GM21367 (cell line): ENCODE data around the gene TACO1.

ENCODE experiments used
- ATAC-seq: cut with Tn5 transposase; IDR thresholded peaks from one replicate; pipeline ENCODE4 v1.9.1; 2021; ENCODE audit not compliant: unreplicated experiment

Gene TACO1

DNA sequence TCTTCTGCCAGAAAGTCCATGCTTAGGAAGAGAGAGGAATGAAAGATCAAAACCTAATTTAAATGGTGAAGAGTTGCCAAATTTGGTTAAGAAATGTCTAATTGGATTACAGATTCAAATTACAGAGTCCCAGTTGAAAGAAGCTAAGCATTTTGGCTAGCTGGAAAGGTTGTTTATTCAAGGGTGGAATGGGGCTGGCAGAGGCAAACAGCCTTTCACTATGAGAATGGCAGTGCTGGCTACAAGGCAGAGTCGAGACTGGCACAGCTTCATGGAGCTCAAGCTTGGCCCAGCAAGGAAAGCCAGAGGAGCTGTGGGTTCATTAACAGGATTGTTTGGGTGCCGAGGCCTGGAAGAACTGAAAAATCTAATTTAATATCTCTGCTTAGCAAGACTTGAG is 35.1 kb downstream of the TACO1 start:
- ATAC-seq: no peak

DNA sequence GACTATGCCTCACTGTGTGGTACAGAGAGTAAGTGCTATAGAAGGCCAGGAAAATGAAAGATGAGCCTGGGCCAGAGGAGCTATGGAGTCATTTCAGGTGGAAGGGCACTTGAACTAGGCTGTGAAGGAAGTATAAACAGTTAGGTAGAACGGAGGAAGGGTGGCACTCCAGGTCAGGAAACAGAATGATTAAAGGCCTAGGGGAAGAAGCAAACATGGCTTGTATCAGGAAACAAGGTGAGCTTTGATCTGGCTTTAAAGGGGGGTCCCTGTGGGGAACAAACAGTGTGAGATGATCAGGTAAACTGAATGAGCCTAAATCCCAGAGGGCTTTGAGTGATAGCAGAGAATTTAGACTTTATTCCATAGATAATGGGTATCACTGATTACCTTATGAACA is 38.4 kb downstream of the TACO1 start:
- no peak for ATAC-seq

DNA sequence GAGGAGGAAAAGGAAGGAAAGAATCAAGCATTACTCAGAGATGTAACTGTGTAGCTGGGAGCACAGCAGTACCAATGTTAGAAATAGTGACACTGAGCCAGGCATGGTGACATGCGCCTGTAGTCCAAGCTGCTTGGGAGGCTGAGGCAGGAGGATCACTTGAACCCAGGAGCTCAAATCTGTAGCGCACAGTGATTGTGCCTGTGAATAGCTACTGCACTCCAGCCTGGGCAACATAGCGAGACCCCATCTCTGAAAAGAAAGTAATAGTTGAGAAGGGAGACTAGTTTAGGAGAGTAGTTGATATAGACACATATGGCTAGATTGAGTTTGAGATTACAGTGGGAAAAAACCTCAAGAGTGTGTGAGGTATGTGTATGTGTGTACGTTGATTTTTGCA is 39.3 kb downstream of the TACO1 start:
- no peak for ATAC-seq

DNA sequence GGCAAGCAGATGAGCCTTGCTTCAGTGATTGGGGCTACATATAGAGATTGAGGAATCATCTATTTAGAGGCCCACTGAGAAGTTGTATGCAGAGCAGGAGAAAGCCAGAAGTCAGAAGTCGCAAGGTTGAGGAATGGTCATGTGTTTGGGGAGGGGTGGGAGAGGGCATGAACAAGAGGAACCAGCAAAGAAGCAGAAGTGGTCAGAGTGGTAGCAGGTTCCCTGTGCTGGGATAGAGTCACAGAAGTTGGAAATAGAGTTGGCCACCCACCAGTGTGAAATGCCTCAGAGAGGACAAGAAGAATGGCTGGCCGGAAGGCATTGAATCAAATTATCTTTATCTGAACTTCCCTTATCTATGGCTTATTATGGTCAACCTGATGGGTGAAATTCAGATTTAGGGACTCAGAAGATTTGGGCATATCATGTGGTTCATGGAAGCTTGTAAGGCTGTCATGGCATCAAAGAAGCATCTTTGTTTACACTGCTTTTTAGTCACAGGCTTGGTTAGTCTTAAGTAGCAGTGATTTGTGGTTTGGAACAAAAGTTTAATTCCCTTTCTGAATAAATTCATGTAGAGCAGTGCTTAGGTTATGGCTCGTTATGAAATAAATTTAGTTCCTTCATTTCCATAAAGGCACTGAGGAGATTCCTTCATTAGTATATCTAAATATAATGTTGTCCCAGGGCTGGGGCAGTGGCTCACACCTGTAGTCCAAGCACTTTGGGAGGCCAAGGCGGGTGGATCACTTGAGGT is 41.2 kb downstream of the TACO1 start:
- no peak for ATAC-seq

DNA sequence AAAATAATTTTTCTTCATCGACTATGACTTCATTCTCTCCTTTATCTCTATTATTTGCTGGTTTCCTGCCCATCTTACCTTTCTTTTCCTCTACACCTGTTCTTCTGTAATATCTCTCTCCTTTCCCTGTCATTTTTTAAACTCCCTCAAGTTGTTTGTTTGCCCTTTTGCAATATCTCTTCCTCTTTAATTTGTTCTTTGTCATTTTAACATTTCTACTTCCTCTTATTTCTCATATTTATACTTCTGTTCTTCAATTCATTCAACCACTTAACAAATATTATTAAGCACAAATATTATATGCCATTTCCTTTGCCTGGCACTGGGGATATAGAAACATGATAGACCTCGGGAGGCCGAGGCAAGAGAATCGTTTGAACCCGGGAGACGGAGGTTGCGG is 44.2 kb downstream of the TACO1 start:
- ATAC-seq: no peak

DNA sequence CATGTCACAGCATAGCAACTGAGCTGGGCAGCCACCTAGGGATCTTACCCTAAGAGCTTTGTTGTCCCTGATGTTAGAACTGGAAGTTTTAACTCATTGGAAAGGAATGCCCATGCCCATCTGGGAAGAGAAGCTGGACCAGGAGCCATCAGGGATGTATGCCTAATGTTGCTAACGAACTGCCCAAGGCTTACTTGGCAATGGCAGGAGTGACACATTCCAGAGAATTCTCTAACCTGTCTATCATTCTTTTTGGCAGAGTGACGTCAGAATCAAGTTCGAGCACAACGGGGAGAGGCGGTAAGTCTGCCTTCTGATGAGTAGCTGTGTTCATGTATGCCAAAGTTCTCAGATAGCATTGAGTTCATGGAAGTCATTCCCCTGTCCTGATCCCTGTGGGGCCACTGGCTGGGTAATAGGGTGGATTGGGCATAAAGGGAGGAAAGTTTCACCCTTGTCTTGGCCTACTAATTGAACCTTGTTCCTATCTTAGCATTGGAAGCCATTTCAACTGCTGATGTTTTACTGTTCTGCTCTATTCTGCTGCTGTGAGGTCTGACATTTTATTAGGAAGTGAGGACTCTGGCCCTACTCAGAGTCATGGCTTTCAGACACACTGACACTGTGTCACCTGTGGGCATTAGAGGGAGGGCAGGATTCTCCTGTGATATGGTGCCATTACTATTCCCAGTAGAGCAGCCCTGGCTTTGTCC is 45.2 kb downstream of the TACO1 start:
- no peak for ATAC-seq

DNA sequence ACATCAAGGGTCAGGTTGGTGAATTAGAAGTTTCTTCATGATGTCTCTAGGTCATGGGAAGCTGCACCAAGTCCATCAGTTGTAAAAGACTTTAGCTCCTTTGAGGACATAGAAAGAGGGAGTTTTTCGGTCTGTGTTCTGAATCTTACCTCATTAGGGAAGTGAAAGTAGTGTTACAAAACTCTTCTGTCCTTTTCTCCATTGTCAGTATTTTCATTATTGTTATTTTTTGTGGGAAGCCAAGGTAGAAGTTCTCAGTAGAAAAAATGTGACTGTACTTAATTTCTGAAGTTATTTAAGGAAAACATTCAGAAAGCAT is 45.8 kb downstream of the TACO1 start:
- ATAC-seq: no peak

DNA sequence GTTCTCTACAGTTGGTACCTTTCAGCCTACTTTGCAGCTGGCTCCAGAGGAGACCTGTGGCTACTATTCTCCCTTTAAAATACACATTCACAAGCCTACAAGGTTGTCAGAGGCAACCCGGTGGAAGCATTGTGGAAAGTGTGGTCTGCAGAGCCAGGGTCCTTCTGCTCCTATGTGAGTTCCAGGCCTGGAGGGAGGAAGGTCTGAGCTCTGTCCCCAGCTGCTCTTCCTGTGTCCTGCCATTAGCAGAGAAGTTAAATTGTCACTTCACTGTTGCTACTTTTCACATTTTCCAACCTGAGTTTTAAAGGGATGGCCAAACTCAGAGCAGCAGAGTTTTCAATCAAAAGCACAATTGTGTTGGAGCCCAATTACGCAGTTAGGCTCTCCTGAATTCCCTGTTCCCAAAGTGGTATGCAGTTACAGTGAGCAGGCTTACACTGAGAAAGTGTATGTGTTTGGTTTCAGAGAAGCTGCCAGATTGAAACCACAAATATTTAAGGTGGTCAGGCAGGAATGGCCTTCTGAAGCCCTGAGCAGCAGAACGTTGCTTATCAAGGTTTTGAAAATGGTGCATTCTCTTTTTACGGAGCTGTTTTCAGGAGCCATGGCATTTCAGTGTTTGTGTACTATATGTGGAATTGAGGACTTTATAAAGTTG is 46.5 kb downstream of the TACO1 start:
- no peak for ATAC-seq

DNA sequence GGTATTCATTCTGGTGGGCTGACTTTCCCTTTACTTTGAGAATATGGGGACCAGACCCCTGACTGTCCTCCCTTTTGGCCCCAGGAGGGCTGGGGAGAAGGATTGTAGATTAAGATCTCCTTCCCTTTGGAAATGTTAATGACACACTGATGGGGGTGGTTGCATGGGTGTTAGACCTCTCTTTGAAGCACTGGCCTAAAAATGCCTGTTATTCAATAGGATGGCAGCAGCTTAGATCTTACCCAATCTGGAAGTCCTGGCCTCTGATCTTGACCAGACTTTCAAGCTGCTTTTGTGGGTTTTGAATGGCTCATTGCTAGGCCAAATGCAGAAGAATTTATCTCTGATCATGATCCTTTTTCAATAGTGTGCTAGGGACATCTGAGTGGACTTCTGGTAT is 47.2 kb downstream of the TACO1 start:
- ATAC-seq: no peak

DNA sequence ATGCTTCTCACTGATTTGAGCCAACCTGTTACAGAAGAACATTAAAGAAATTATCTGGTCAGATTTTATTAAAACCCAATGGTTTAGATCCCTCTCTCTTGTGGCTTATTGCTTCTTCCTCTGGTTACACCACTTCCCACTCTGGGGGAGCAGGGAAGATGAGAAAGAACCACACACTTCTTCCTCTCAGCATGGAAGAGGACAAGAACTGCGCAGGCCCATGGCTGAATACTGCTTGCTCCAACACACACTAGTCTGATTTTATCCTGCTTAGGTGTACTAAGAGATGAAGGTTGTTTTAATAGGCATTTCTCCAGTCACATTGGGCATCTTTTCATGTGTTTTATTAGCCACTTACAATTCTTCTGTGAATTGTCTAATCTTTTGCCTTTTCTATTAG is 49.1 kb downstream of the TACO1 start:
- ATAC-seq: no peak

DNA sequence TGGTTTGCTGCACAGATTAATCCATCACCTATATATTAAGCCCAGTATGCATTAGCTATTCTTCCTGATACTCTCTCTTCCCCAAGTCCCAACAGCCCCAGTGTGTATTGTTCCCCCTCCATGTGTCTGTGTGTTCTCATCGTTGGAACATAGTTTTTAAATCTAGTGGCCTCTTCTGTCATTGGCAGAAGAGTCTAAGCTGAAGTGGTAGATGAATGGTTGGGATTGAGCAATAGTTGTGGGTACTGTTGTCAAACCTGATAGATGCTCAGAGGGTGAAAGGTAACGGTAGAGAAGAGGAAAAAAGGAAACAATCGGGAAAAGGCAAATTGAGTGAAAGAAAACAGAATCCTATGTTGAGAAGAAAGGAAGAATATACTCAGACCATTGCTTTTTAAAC is 51.4 kb downstream of the TACO1 start:
- no peak for ATAC-seq

DNA sequence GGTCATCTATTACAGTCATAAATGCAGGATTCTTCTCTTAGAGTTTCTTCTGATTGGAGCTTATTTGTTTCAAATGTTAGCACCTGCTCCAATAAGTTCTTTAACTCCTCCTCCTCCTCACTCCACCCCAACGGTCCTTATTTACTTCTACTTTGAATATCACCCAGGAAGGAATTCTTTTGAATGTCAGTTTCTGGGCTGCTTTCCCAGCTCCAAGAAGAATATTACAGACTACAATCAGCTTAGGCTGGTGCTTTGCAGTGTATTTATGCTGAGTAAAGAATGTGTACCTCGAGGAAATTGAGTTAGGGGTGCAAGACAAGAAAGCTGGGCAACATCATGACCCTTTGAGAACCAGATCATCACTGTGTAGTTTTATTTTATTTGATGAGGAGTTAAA is 52.4 kb downstream of the TACO1 start:
- no peak for ATAC-seq

DNA sequence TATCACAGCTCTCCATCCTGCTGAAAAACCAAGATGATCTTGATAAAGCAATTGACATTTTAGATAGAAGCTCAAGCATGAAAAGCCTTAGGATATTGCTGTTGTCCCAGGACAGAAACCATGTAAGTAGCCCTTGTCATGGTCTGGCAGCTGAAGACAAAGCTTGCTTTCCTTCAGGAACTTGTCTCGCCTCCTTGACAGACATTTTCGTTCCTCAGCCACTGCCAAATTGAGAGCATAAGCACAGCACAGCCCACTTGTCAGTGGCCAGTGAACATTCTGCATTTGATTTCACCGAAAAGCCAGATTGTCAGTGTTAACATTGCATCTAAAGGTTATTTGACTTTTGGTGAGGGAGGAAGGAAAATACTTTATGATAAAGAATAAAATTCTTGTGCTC is 57.1 kb downstream of the TACO1 start:
- no peak for ATAC-seq
